Fibroblast of the aortic adventitia (primary cell): ENCODE results near the gene SLC6A6. TPM values are rescaled to one million over a fixed set of nuclear protein-coding genes. Genes with fewer than 3 reads are reported as not detected.

ENCODE experiments used
- DNase-seq: peaks from one replicate; pipeline ENCODE4 v3.0.0-alpha.2; 2010; ENCODE audit warnings: low read depth
- H3K4me3 ChIP-seq: 2 replicates; pipeline ENCODE4 v1.5.1; 2011; ENCODE audit warnings: low read depth, mild to moderate bottlenecking, control low read depth, low read length, moderate library complexity
- total RNA-seq: library from RNA; depleted of rRNA; stranded (reverse); fragments of >200 nt; gene quantifications from 2 replicates; pipeline ENCODE4 v1.2.3, GENCODE V29; 2012; ENCODE audit warnings: low replicate concordance
- TF ChIP-seq, protein P1 (sequence below): IDR thresholded peaks from 2 replicates; pipeline ENCODE4 v1.5.1; 2011; ENCODE audit warnings: mild to moderate bottlenecking, low read length, control low read depth, inconsistent platforms; ENCODE audit not compliant: insufficient read depth

The SLC6A6 gene
- total RNA-seq, 1 donor = 31.4 TPM

DNA sequence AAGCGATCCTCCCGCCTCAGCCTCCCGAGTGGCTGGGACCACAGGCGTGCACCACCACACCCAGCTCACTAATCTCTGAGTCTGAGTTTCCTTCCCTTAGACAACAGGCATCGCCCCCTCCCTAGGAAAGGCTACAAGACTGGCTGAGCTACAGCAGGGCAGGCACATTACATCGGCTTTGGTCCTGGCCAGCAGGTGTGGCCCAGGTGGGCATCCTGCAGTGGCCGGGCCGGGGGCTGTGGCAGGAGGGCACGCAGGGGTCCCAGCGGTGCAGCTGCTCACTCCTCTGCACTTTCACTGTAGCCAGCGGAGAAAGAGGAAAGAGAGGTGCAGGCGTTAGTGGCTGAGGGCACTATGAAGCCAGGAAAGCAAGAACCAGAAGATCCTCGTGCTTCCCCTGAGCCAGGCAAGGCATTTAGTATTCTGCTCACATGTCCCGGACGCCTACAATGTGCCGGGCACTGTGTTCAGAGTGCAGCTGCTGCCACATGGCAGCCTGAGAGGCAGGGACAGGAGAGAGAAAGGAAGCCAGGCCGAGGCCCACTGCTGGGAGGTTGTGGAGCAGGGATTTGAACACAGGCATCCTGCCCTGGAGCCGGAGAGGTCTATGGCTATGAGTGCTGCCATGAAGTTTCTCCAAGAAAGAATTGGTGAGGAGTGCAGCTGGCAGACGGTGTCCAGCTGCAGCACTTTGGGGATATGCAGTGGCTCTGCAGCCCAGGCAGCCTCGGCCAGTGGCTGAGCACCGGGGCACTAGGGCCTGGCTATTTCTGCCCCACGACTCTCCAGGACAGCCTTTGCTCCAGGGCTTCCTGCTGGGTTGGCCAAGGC lies 115.4 kb downstream of the SLC6A6 start:
- no peak for DNase-seq

DNA sequence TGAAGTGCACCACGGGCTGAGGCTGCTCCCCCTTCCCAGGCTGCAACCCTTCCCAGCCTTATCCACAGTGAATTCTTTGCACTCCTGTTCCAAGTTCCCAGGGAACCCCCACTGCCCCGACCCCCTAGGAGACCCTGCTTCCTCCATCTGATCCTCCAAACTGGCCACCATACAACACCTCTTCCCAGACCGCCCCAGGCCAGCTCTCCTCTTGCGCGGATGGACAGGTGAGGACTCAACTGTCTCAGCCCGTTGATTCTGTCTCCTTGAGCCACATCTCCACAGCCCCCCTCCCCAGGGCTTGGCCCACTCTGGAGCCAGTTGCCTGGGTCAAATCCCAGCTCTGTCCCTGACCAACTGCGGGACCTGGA lies 116.0 kb downstream of the SLC6A6 start:
- no peak overlapping the region for H3K4me3 ChIP-seq
- TF ChIP-seq, protein P1, sequence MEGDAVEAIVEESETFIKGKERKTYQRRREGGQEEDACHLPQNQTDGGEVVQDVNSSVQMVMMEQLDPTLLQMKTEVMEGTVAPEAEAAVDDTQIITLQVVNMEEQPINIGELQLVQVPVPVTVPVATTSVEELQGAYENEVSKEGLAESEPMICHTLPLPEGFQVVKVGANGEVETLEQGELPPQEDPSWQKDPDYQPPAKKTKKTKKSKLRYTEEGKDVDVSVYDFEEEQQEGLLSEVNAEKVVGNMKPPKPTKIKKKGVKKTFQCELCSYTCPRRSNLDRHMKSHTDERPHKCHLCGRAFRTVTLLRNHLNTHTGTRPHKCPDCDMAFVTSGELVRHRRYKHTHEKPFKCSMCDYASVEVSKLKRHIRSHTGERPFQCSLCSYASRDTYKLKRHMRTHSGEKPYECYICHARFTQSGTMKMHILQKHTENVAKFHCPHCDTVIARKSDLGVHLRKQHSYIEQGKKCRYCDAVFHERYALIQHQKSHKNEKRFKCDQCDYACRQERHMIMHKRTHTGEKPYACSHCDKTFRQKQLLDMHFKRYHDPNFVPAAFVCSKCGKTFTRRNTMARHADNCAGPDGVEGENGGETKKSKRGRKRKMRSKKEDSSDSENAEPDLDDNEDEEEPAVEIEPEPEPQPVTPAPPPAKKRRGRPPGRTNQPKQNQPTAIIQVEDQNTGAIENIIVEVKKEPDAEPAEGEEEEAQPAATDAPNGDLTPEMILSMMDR = no peak
- no peak for DNase-seq

More for the DNA sequence above, 115.4 kb downstream of the SLC6A6 start:
- TF ChIP-seq, protein P1 = no peak
- H3K4me3 ChIP-seq = no peak overlapping the region

DNA sequence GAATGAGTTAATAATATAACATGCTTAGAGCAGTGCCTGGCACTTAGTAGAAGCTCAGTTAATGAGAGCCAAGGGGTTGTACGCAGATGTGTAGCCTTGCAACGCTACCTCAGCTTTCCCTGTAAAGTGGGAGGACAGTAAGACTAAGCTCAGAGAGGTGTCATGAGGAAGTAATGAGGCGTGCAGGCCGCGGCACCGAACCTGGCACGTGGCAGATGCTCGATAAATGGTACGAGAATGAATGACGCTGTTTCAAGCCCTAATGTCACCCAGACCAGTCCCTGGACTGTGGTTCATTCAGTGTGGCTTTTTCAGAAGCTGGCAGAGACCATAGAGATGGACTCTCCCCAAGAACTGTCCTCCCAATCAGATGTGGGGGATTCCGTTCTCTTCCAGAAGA lies 116.5 kb downstream of the SLC6A6 start:
- TF ChIP-seq, protein P1 = no peak
- H3K4me3 ChIP-seq = no peak overlapping the region
- DNase-seq = no peak

GRCh38 chr3:14519406-14519805 lies 117.0 kb downstream of the SLC6A6 start:
- no peak overlapping the region for H3K4me3 ChIP-seq
- DNase-seq = no peak
- TF ChIP-seq, protein P1 = no peak

DNA sequence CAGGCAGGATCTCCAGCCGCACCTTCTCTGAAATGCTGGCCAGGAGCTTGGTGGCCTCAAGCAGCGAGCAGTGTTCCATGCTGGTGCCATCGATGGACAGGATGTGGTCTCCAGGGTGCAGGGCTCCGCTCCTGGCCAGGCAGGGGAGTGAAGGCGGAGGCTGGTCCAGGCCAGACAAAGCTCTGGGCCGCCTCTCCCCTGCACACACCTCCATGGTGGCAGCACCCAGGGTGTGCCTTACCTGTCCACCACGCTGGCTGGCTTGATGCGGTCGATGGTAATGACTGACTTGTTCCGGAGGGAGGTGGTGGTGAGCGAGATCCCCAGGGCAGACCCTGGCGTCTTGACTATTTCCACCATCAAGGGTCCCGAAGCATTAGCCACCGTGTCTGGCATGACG lies 117.7 kb downstream of the SLC6A6 start:
- TF ChIP-seq, protein P1 = no peak
- no peak overlapping the region for H3K4me3 ChIP-seq
- no peak for DNase-seq

DNA sequence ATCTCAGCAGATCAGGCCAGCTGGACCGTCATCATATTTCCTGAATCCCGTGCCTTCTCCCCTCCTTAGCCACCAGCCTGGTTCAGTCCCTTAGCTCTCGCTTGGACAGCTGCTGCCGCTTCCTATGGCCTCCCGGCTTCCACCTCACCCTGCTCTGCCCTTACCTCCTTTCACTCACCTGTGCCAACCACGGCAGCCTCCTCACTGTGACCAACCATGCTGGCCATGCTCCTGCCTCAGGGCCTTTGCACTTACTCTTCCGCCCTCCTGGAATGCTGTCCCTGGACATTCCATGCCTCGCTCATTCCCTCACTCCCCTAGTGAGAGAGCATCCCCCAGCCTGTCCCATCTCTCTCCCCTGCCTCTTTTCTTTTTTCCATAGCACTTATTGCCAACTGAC lies 118.6 kb downstream of the SLC6A6 start:
- TF ChIP-seq, protein P1 = no peak
- no peak for DNase-seq
- no peak overlapping the region for H3K4me3 ChIP-seq
